Aortic smooth muscle cell (primary cell): ENCODE data around the gene GADD45A. TPM values are rescaled to one million over a fixed set of nuclear protein-coding genes. Genes with fewer than 3 reads are reported as not detected.

Source experiments
- total RNA-seq: library from RNA; depleted of rRNA; stranded (reverse); fragments of >200 nt; gene quantifications from 2 replicates; pipeline ENCODE4 v1.2.3, GENCODE V29; 2014

The GADD45A gene
- total RNA-seq = 37.1 and 46.4 TPM in 2 replicates

GRCh38 chr1:67685067-67685557 is at the start of gene GADD45A:
GADD45A (plus strand) TSS chr1:67685201; CDS start chr1:67685495, 294 bp downstream.

Other genes starting within 250 kb of the GADD45A start
- gene GNG12, start 148.3 kb downstream of the GADD45A start, total RNA-seq = 300 and 324 TPM in 2 replicates